GM12878 (cell line): ENCODE results near the gene TFPI2.

ENCODE experiments used
- ATF3 ChIP-seq: IDR thresholded peaks from 2 replicates; pipeline ENCODE4 v1.6.1; 2011; ENCODE audit warnings: low read depth, mild to moderate bottlenecking, low read length, moderate library complexity, borderline replicate concordance; ENCODE audit errors: extremely low read depth
- NRF1 ChIP-seq: conservative IDR thresholded peaks from 2 replicates; pipeline ENCODE4 v1.6.1; 2011; ENCODE audit warnings: mild to moderate bottlenecking, low read depth, low read length, improper control_type of control experiment
- POLR2AphosphoS5 ChIP-seq: IDR thresholded peaks from 2 replicates; pipeline ENCODE4 v1.6.1; 2011; ENCODE audit warnings: mild to moderate bottlenecking, low read length, inconsistent platforms

GRCh38 chr7:93914581-93915066, 24.1 kb upstream of the TFPI2 start:
- TF ChIP-seq NRF1: no peak
- no peak for TF ChIP-seq ATF3
- TF ChIP-seq POLR2AphosphoS5: no peak
